Stimulated activated CD4-positive, alpha-beta T cell treated with anti-CD3 and anti-CD28 coated beads, Interleukin-1b, Interleukin-23, amount 100 ng/mL, for 1 hour (primary cell): Measurements from ENCODE around the gene CD80.

Source experiments
- DNase-seq, 2 donors: peaks; one replicate each; pipeline ENCODE4 v3.0.0-alpha.2; 2020; ENCODE audit warnings: low read depth in 2 of 2

Gene CD80

GRCh38 chr3:119547227-119547626 is 12.2 kb downstream of the CD80 start:
- DNase-seq = no peak

- DNase-seq = no peak
Observed at GRCh38 chr3:119543147-119543546, 16.3 kb downstream of the CD80 start.

GRCh38 chr3:119542168-119542767 is 17.1 kb downstream of the CD80 start:
- DNase-seq = no peak

GRCh38 chr3:119541547-119541946 is 17.9 kb downstream of the CD80 start:
- DNase-seq = no peak

- DNase-seq = no peak
Observed at GRCh38 chr3:119538772-119539171, 20.6 kb downstream of the CD80 start.

- DNase-seq = no peak
Observed at GRCh38 chr3:119536757-119537156, 22.7 kb downstream of the CD80 start.

GRCh38 chr3:119534296-119534695 is 25.1 kb downstream of the CD80 start:
- DNase-seq = no peak

- DNase-seq = no peak
Observed at GRCh38 chr3:119531151-119531550, 28.3 kb downstream of the CD80 start.

GRCh38 chr3:119530456-119530855 is 29.0 kb downstream of the CD80 start:
- DNase-seq = no peak

- no peak for DNase-seq
Observed at GRCh38 chr3:119529883-119530282, 29.5 kb downstream of the CD80 start.

- no peak for DNase-seq
Observed at GRCh38 chr3:119527714-119528113, 31.7 kb downstream of the CD80 start.

GRCh38 chr3:119524931-119525662 is 34.3 kb downstream of the CD80 start:
- no peak for DNase-seq

- no peak for DNase-seq
Observed at GRCh38 chr3:119518026-119518425, 41.4 kb downstream of the CD80 start.

GRCh38 chr3:119517112-119517511 is 42.3 kb downstream of the CD80 start:
- DNase-seq = no peak

GRCh38 chr3:119514637-119515036 is 44.8 kb downstream of the CD80 start:
- no peak for DNase-seq

GRCh38 chr3:119510690-119511089 is 48.7 kb downstream of the CD80 start:
- DNase-seq = no peak

GRCh38 chr3:119508172-119508845 is 51.1 kb downstream of the CD80 start:
- no peak for DNase-seq

GRCh38 chr3:119507404-119507803 is 52.0 kb downstream of the CD80 start:
- no peak for DNase-seq

- DNase-seq = no peak
Observed at GRCh38 chr3:119506631-119507030, 52.8 kb downstream of the CD80 start.

- no peak for DNase-seq
Observed at GRCh38 chr3:119500901-119501300, 58.5 kb downstream of the CD80 start.

GRCh38 chr3:119500265-119500664 is 59.1 kb downstream of the CD80 start:
- no peak for DNase-seq

- peak; percentile 88 to 94 for DNase-seq
Observed at GRCh38 chr3:119498186-119499011, 61.0 kb downstream of the CD80 start, which contains the start of gene TIMMDC1. Gene TIMMDC1 (plus strand): TSS chr3:119498547. CDS start chr3:119498734, 187 bp downstream.
